GM19328 (cell line): Measurements from ENCODE around the gene FBXW4.
"Not testable (repeated sequence)": the region's sequence is repeated elsewhere in the genome, so short reads cannot be mapped to it uniquely, and the experiment has no call there.

Source experiments
- ATAC-seq: cut with Tn5 transposase; IDR thresholded peaks from one replicate; pipeline ENCODE4 v1.9.1; 2021; ENCODE audit warnings: mild to moderate bottlenecking, moderate library complexity; ENCODE audit not compliant: unreplicated experiment

Gene FBXW4

GRCh38 chr10:101618871-101619270 is 76.1 kb downstream of the FBXW4 start:
- ATAC-seq, result no peak

GRCh38 chr10:101617824-101618568 is 77.0 kb downstream of the FBXW4 start:
- no peak for ATAC-seq

GRCh38 chr10:101617102-101617823 is 77.7 kb downstream of the FBXW4 start:
- no peak for ATAC-seq

- no peak for ATAC-seq
Measured at GRCh38 chr10:101616415-101617101, 78.4 kb downstream of the FBXW4 start.

- ATAC-seq, result no peak
Measured at GRCh38 chr10:101615525-101616116, 79.3 kb downstream of the FBXW4 start.

- ATAC-seq, result no peak
Measured at GRCh38 chr10:101614663-101615524, 80.1 kb downstream of the FBXW4 start.

GRCh38 chr10:101613646-101614045 is 81.3 kb downstream of the FBXW4 start:
- no peak for ATAC-seq

- no peak for ATAC-seq
Measured at GRCh38 chr10:101612872-101613271, 82.1 kb downstream of the FBXW4 start.

GRCh38 chr10:101612086-101612485 is 82.9 kb downstream of the FBXW4 start:
- ATAC-seq, result no peak

GRCh38 chr10:101611096-101611905 is 83.7 kb downstream of the FBXW4 start:
- no peak for ATAC-seq

- no peak for ATAC-seq
Measured at GRCh38 chr10:101609481-101609880, 85.5 kb downstream of the FBXW4 start.

GRCh38 chr10:101607124-101607523 is 87.8 kb downstream of the FBXW4 start:
- ATAC-seq, result no peak

GRCh38 chr10:101602761-101603398 is 92.1 kb downstream of the FBXW4 start:
- no peak for ATAC-seq

GRCh38 chr10:101601541-101601940 is 93.4 kb downstream of the FBXW4 start:
- ATAC-seq, result no peak

- no peak for ATAC-seq
Measured at GRCh38 chr10:101597091-101597900, 97.7 kb downstream of the FBXW4 start.

- ATAC-seq, result no peak
Measured at GRCh38 chr10:101595591-101596433, 99.2 kb downstream of the FBXW4 start.

- not testable (repeated sequence) for ATAC-seq
Measured at GRCh38 chr10:101593331-101593730, 101.6 kb downstream of the FBXW4 start.
